ENCODE measurements around the gene SPATA31E1.
A peak's percentile ranks its signal among the peaks of the same experiment; 100 is the strongest.
"Not testable (repeated sequence)": the region's sequence is repeated elsewhere in the genome, so short reads cannot be mapped to it uniquely, and the experiment has no call there.

SPATA31E1 gene

GRCh38 chr9:87886210-87886932 is 3.7 kb downstream of the SPATA31E1 start:
- DNase-seq = no peak

GRCh38 chr9:87886933-87887505 is 4.3 kb downstream of the SPATA31E1 start:
- no peak for DNase-seq

GRCh38 chr9:87887661-87888480 is 5.2 kb downstream of the SPATA31E1 start:
- DNase-seq = no peak

DNA sequence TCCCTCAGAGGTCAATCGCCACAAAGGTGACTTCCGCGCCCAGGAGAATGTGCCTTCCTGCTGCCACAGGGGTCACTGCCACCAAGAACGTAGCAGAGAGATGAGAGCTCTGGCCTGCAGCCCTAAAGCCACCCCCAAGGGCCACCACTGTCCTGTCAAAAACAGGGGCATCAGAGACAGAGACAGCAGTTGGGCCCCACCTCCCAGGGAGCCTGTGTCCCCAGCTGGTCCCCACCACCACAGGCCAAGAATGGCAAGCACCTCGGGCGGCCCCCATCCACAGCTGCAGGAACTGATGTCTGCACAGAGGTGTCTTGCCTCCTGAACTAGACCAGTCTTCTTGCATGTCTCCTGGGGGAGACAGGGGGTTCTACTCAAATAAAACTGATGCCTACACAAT is 5.8 kb downstream of the SPATA31E1 start:
- no peak for DNase-seq

DNA sequence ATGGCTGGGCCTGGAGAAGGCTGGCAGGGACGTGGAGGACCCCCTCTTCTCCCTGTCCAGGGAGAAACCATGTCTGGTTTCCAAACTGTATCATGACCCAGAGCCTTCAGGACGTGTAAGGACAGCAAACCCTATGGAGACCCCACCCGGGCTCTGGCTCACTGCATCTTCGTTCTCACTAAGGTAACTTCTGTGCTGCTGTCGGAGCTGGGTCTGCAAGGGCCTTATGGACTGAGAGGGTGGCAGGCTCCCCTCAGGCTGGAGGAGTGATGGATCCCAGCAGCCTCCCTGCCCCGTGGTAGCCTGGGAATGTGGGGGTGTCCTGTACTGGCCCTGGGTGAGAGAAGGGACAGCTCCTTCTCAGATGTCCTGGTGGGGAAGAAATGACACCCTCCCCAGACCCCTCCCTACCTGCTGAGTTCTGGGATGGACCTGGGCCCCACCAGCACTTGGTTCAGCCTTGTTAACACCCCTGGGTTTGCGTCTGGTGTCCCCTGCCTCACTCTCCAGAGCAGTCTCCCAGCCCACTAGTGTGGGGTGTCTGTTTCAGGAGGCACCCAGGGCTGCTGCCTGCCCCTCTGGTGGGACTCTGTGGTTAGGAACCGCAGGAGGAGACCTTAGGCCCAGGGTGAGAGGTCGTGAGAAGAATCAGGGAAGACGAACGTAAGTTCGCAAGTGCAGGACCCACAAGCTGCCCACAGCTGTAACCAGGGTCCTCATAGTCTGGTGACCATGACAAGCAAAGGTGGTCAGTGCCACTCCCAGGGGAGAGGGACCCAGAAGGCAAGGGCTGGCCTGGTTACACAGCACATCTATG is 6.6 kb downstream of the SPATA31E1 start:
- DNase-seq = no peak

GRCh38 chr9:87889882-87890252 is 7.2 kb downstream of the SPATA31E1 start:
- DNase-seq = no peak

DNA sequence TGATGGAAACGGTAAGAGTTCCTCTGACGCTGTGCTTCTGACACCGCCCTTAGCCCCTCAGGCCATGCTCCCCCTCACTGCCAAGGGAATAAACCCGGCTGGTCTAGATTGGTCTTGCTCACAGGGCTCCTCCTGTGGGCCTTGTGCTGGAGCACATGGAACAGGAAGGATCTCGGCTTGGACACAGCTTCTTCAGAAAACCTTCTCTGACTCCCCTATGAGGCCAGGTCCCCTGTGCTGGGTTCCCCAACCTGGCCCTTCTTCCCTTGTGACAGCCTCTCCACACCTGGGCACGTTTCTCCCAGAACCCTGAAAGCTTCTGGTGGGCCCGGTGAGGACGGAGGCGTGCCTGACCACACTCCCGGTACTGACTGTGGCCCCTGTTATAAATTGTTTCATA is 8.2 kb downstream of the SPATA31E1 start:
- no peak for DNase-seq

DNA sequence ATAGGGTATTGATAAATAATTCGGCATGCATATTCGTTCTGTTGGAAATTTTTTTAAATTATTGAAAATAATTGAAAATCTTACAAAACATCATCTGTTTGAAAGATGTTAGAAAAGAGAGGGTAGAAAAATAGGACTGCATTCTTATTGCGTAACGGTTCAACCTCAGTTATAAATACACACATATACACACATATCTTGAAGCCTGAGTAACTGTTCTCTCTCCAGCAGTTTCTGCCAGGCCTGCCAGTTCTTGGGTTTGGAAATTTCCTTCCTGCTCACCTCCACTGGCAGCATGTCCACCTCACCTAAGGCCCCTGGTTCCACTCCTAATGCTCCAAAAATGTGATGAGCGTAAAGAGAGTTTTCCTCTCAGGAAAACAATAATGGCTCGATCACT is 9.1 kb downstream of the SPATA31E1 start:
- no peak for DNase-seq

DNA sequence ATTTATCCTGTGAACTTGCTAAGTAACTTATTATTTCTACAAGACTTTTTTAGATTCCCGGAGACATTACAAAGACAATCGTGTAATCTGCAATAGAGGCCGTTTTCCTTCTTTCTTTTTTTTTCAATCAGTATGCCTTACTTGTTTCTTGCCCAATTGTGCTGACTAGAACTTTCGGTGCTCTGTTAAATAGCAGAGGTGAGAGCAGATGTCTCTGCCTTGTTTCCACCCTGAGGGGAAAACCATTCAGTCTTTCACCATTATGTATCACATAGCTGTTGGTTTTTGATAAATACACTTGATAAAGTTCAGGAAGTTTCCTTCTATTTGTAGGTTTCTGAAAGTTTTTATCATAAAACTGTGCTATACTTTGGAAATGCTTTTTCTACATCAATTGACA is 10.3 kb downstream of the SPATA31E1 start:
- DNase-seq = no peak

- DNase-seq = no peak
These were observed 12.4 kb downstream of the SPATA31E1 start for GRCh38 chr9:87894998-87895625.

- DNase-seq = no peak
These were observed 14.2 kb downstream of the SPATA31E1 start for GRCh38 chr9:87896891-87897290.

GRCh38 chr9:87898151-87898550 is 15.5 kb downstream of the SPATA31E1 start:
- no peak for DNase-seq

DNA sequence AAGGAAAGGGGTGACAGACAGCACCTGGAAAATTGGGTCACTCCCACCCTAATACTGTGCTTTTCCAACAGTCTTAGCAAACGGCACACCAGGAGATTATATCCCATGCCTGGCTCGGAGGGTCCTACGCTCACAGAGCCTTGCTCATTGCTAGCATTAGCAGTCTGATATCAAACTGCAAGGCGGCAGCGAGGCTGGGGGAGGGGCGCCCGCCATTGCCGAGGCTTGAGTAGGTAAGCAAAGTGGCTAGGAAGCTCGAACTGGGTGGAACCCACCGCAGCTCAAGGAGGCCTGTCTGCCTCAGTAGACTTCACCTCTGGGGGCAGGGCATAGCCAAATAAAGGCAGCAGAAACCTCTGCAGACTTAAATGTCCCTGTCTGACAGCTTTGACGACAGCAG is 19.7 kb downstream of the SPATA31E1 start:
- not testable (repeated sequence) for DNase-seq

DNA sequence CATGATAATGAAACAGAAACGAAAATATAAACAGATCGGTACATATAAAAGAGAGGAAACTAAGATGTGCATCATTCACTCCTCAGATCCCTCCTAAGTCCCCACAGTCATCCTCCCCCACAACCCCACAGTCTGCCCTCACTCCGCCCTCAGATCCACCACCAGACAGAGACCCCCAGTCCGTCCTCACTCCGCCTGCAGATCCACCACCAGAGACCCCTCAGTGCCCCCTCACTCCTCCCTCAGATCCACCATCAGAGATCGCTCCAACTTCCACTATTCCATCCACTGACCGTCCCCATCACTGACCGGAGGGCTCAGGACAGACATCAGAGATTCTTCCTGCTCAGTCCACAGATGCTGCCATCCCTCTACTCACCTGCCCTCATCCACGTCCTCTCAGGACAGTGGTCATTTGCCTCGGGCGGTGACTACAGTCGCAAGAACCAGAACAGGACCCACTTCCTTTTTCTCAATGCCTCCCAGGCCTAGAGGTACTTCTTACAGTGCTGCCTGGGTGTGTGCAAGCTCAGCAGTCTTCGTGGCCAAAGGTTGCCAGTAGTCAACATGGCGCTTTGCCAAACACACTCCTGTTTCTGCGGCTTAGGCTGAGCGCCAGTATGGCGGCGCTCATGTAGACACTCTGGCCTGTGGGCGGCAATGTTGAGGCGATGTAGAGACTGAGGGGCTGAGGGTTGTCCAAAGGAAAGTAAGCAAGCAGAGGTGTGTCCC is 26.8 kb downstream of the SPATA31E1 start:
- DNase-seq = no peak

- DNase-seq = no peak
These were observed 28.1 kb downstream of the SPATA31E1 start for GRCh38 chr9:87910821-87911220.

- not testable (repeated sequence) for DNase-seq
These were observed 35.0 kb downstream of the SPATA31E1 start, which contains the start of gene SPATA31C1 for GRCh38 chr9:87917662-87918061. Gene SPATA31C1, plus strand, starts transcription at chr9:87917962.

- not testable (repeated sequence) for DNase-seq
These were observed 36.3 kb downstream of the SPATA31E1 start for GRCh38 chr9:87919013-87919412.

GRCh38 chr9:87921561-87921960 is 38.9 kb downstream of the SPATA31E1 start:
- DNase-seq = not testable (repeated sequence)

DNA sequence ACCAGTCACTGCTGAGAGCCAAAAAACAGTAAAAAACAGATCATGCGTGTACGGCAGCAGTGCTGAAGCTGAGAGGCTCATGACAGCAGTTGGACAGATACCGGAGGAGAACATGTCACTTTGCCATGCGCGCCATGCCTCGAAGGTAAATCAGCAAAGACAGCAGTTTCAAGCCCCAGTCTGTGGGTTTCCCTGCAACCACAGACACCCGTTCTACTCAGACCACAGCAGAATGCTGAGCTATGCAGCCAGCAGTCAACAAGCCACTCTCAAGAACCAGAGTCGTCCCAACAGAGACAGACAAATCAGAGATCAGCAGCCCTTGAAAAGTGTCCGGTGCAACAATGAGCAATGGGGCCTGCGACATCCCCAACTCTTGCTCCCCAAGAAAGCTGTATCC is 40.3 kb downstream of the SPATA31E1 start:
- peak in 1 of 2 donors; percentile 3 for DNase-seq

- not testable (repeated sequence) for DNase-seq
These were observed 42.2 kb downstream of the SPATA31E1 start for GRCh38 chr9:87924851-87925250.

DNA sequence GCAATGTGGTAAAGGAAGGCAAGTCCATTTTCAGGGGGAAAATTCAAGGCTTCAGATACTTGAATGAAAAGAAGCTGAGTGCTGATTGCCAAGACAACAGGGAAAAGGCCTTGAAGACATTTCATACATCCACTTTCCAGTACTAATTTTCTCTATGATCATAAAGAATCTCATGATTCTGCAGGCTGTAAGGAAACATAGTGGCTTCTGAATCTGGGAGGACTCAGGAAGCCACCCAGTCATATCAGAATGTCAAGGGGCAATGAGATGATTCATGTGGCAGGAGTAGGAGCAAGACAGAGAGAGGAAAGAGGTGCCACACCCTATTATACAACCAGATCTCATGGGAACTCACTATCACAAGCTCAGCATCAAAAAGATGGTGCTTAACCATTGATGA is 46.5 kb downstream of the SPATA31E1 start:
- not testable (repeated sequence) for DNase-seq

DNA sequence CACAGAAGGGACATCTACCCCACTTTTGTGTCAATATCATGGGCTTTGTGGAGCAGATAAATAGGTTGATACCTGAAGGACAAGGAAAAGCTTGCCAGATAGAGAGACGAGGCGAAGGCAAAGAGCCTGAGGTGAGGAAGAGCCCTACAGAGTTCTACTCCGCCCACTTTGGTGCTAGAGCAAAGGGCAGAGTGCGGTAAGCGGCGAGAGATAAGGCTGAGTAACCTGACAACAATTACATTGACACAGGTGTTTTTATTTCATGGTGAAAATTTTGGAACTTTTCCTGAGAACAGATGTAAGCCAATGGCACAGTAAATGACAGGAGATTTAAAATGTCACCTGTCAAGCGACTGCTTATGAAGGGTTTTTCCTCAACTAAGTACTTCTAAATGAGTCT is 51.8 kb downstream of the SPATA31E1 start:
- not testable (repeated sequence) for DNase-seq
